Renal cortex interstitium (tissue), 11 donors: ENCODE results near the gene TFF3. TPM values are rescaled to one million over a fixed set of nuclear protein-coding genes. Genes with fewer than 3 reads are reported as not detected.

ENCODE experiments used
- DNase-seq, 11 donors: peaks; one replicate each; pipeline ENCODE4 v3.0.0-alpha.2; 2013; ENCODE audit warnings: low read depth in 9 of 11, low spot score in 4 of 11; ENCODE audit errors: extremely low read depth in 1 of 11
- polyA plus RNA-seq, 3 donors: library from polyadenylated mRNA; unstranded; fragments of 120-200 nt; gene quantifications; one replicate each; pipeline ENCODE4 v1.2.1, GENCODE V29; 2013; ENCODE audit not compliant: insufficient read length in 3 of 3

TFF3 gene
- polyA plus RNA-seq, 3 donors, result 1.7 to 5.4 (median 3.6) TPM

GRCh38 chr21:42350927-42351426 is 35.8 kb upstream of the TFF3 start, which contains the start of gene TFF2:
Gene TFF2 (minus strand): TSS chr21:42350994. CDS start chr21:42350957, 37 bp downstream.
- DNase-seq, result no peak

- DNase-seq, result no peak
These were observed 35.2 kb upstream of the TFF3 start for GRCh38 chr21:42350318-42350910.

GRCh38 chr21:42349420-42350317 is 34.5 kb upstream of the TFF3 start:
- DNase-seq, result no peak

- no peak for DNase-seq
These were observed 33.6 kb upstream of the TFF3 start for GRCh38 chr21:42348762-42349161.

GRCh38 chr21:42347601-42348327 is 32.6 kb upstream of the TFF3 start:
- no peak for DNase-seq

GRCh38 chr21:42346866-42347600 is 31.8 kb upstream of the TFF3 start:
- DNase-seq, result no peak

GRCh38 chr21:42346441-42346840 is 31.2 kb upstream of the TFF3 start:
- DNase-seq, result no peak

GRCh38 chr21:42344631-42345030 is 29.4 kb upstream of the TFF3 start:
- no peak for DNase-seq

- DNase-seq, result no peak
These were observed 28.8 kb upstream of the TFF3 start for GRCh38 chr21:42343963-42344510.

- DNase-seq, result no peak
These were observed 28.3 kb upstream of the TFF3 start for GRCh38 chr21:42343556-42343955.

GRCh38 chr21:42343101-42343500 is 27.9 kb upstream of the TFF3 start:
- no peak for DNase-seq

GRCh38 chr21:42341776-42342542 is 26.8 kb upstream of the TFF3 start:
- DNase-seq, result no peak

GRCh38 chr21:42340187-42341050 is 25.2 kb upstream of the TFF3 start:
- DNase-seq, result no peak

GRCh38 chr21:42338729-42339715 is 23.8 kb upstream of the TFF3 start:
- DNase-seq, result no peak

GRCh38 chr21:42337830-42338728 is 22.9 kb upstream of the TFF3 start:
- peak; percentile 60 to 85 (median 72) for DNase-seq
